ENCODE measurements around the gene PACS2. TPM values are rescaled to one million over a fixed set of nuclear protein-coding genes. Genes with fewer than 3 reads are reported as not detected.

The PACS2 gene
- total and polyA plus RNA-seq, 2 donors (not counting 3 experiments of a cell fraction or from before 2014, with no cell fraction given) = 52.7 to 86.3 TPM

- H2AFZ ChIP-seq (ENCODE audit: low read depth, low read length) = no peak overlapping the region
- H3K79me2 ChIP-seq (ENCODE audit: control insufficient read depth, insufficient read depth, low read length) = no peaks in the 10 kb centered on the region
- no peak overlapping the region for H3K4me3 ChIP-seq (replicated peaks in 1 of 3; ENCODE audit: insufficient read depth in 1 of 3, low read depth in 1 of 3, low read length in 3 of 3)
- H4K20me1 ChIP-seq (replicated peaks; ENCODE audit: control insufficient read depth, extremely low read depth, insufficient read depth, low read length) = no peaks in the 10 kb centered on the region
- H3K4me1 ChIP-seq (ENCODE audit: control insufficient read depth, extremely low read depth, insufficient read depth, low read length) = no peaks in the 10 kb centered on the region
- DNase-seq (ENCODE audit: low read depth, low spot score) (no peak), FAIRE-seq (no peak)
- no TSS peak for BruUV-seq (replicated peaks)
- ChIA-PET POLR2A (no interaction called here), CTCF (no interaction called here)
- no peak overlapping the region for H3K9ac ChIP-seq (replicated peaks; ENCODE audit: extremely low read depth, insufficient read depth, low read length)
- TF ChIP-seq EZH2 (IDR thresholded peaks at IDR 0.05; ENCODE audit: borderline replicate concordance, low read depth, low read length, severe bottlenecking) (no peak), FOS (IDR thresholded peaks at IDR 0.05; ENCODE audit: borderline replicate concordance, insufficient read depth, low read length) (no peak), POLR2A (IDR thresholded peaks at IDR 0.05; ENCODE audit: low read depth, low read length) (no peak), GATA2 (IDR thresholded peaks at IDR 0.05; ENCODE audit: insufficient read depth, insufficient read length, low read depth, low read length) (no peak), POLR2AphosphoS5 (IDR thresholded peaks at IDR 0.05; ENCODE audit: insufficient read depth, low read depth, low read length) (no peak), CTCF (IDR thresholded peaks at IDR 0.05; ENCODE audit: extremely low read depth in 1 of 2, insufficient read depth in 1 of 2, low read depth in 1 of 2, low read length in 2 of 2) (no peak), JUN (IDR thresholded peaks at IDR 0.05; ENCODE audit: borderline replicate concordance, insufficient read depth, insufficient read length, low read depth) (no peak)
- H3K9me1 ChIP-seq (replicated peaks; ENCODE audit: control insufficient read depth, extremely low read depth, insufficient read depth, low read length) = no peaks in the 10 kb centered on the region
- intact Hi-C loops (cut with micrococcal nuclease) (no loop called here), dilution Hi-C loops (cut with MboI; ENCODE audit: extremely low pct_ligation_motif_present, low sequenced_read_pairs) (no loop called here)
- no peak overlapping the region for H3K4me2 ChIP-seq (ENCODE audit: insufficient read depth, low read length)
- no peaks in the 10 kb centered on the region for H3K9me3 ChIP-seq (replicated peaks; ENCODE audit: control insufficient read depth, insufficient read depth, low read length)
- no peaks in the 10 kb centered on the region for H3K27me3 ChIP-seq (ENCODE audit: control insufficient read depth in 2 of 2, insufficient read depth in 2 of 2, low read length in 2 of 2)
- peaks cover 0 to 2% of the 10 kb centered on the region in 2 experiments for H3K36me3 ChIP-seq (ENCODE audit: control insufficient read depth in 2 of 2, extremely low read depth in 1 of 2, insufficient read depth in 2 of 2, low read length in 2 of 2)
- no peak overlapping the region for H3K27ac ChIP-seq (ENCODE audit: insufficient read depth, low read depth, low read length)
Measured at GRCh38 chr14:105357626-105358025, 43.1 kb downstream of the PACS2 start.
